HepG2 (cell line): Measurements from ENCODE around the gene ZMYND8. TPM values are rescaled to one million over a fixed set of nuclear protein-coding genes. Genes with fewer than 3 reads are reported as not detected.

Source experiments
- FOXC1 ChIP-seq: sonication (generic); formaldehyde crosslinking; IDR thresholded peaks from 2 replicates; pipeline ENCODE4 v1.8.0; 2022; ENCODE audit warnings: mild to moderate bottlenecking, missing genetic modification reagents, borderline replicate concordance
- HNRNPH1 ChIP-seq: fragments of 200-400 bp; formaldehyde crosslinking; optimal IDR thresholded peaks from 2 replicates; pipeline ENCODE3; 2017; ENCODE audit warnings: mild to moderate bottlenecking, low read depth, low read length
- MAZ ChIP-seq, 2 experiments: sonication (generic) in 1 of 2; formaldehyde crosslinking in 1 of 2; IDR thresholded peaks; 2 replicates each; pipeline versions ENCODE4 v1.5.0 to v1.6.1; 2012 to 2020; ENCODE audit warnings: low read depth in 2 of 2, mild to moderate bottlenecking in 2 of 2, borderline replicate concordance in 1 of 2, improper control_type of control experiment in 1 of 2, low read length in 1 of 2, missing genetic modification reagents in 1 of 2, moderate library complexity in 1 of 2
- MYNN ChIP-seq: sonication (generic); formaldehyde crosslinking; IDR thresholded peaks from 2 replicates; pipeline ENCODE4 v1.4.0; 2020; ENCODE audit warnings: mild to moderate bottlenecking, low read depth, missing genetic modification reagents
- NCOA1 ChIP-seq: sonication (generic); formaldehyde crosslinking; IDR thresholded peaks from 2 replicates; pipeline ENCODE4 v1.9.0; 2021; ENCODE audit warnings: missing genetic modification reagents
- NFYB ChIP-seq: sonication (generic); formaldehyde crosslinking; IDR thresholded peaks from 2 replicates; pipeline ENCODE4 v1.4.0; 2020; ENCODE audit warnings: missing genetic modification reagents
- SAFB2 ChIP-seq: sonication (generic); formaldehyde crosslinking; IDR thresholded peaks from 2 replicates; pipeline ENCODE4 v1.5.1; 2020; ENCODE audit warnings: missing genetic modification reagents, low read depth, mild to moderate bottlenecking, borderline replicate concordance
- TIGD3 ChIP-seq: sonication (generic); formaldehyde crosslinking; IDR thresholded peaks from 2 replicates; pipeline ENCODE4 v1.5.1; 2020; ENCODE audit warnings: mild to moderate bottlenecking, missing genetic modification reagents, borderline replicate concordance
- TSC22D2 ChIP-seq: sonication (generic); formaldehyde crosslinking; IDR thresholded peaks from 2 replicates; pipeline ENCODE4 v1.5.1; 2020; ENCODE audit warnings: missing genetic modification reagents, mild to moderate bottlenecking, borderline replicate concordance
- YEATS2 ChIP-seq: sonication (generic); formaldehyde crosslinking; IDR thresholded peaks from 2 replicates; pipeline ENCODE4 v1.4.0; 2020; ENCODE audit warnings: missing genetic modification reagents, borderline replicate concordance
- ZBTB10 ChIP-seq: sonication (generic); formaldehyde crosslinking; IDR thresholded peaks from 2 replicates; pipeline ENCODE4 v1.4.0; 2020; ENCODE audit warnings: missing genetic modification reagents, borderline replicate concordance
- ZFX ChIP-seq: sonication (generic); formaldehyde crosslinking; IDR thresholded peaks from 2 replicates; pipeline ENCODE4 v1.4.0; 2020; ENCODE audit warnings: mild to moderate bottlenecking, low read depth, missing genetic modification reagents, moderate library complexity
- ZKSCAN1 ChIP-seq: fragments of 150-350 bp; IDR thresholded peaks from 2 replicates; pipeline ENCODE4 v1.6.1; 2014; ENCODE audit warnings: low read length
- ZNF383 ChIP-seq: sonication (generic); formaldehyde crosslinking; IDR thresholded peaks from 2 replicates; pipeline ENCODE4 v1.4.0; 2020; ENCODE audit warnings: missing genetic modification reagents, mild to moderate bottlenecking, borderline replicate concordance
- ZNF644 ChIP-seq: IDR thresholded peaks from 2 replicates; pipeline ENCODE4 v1.6.1; 2016; ENCODE audit warnings: low read depth
- ZNF672 ChIP-seq: sonication (generic); formaldehyde crosslinking; IDR thresholded peaks from 2 replicates; pipeline ENCODE4 v1.8.1; 2022; ENCODE audit warnings: missing genetic modification reagents
- ZSCAN21 ChIP-seq: sonication (generic); formaldehyde crosslinking; IDR thresholded peaks from 2 replicates; pipeline ENCODE4 v1.8.0; 2022; ENCODE audit warnings: mild to moderate bottlenecking, missing genetic modification reagents, moderate library complexity, borderline replicate concordance
- ZSCAN31 ChIP-seq: sonication (generic); formaldehyde crosslinking; IDR thresholded peaks from 2 replicates; pipeline ENCODE4 v1.5.0; 2020; ENCODE audit warnings: low read depth, mild to moderate bottlenecking, missing genetic modification reagents
- polyA plus RNA-seq, 8 experiments: library from polyadenylated mRNA; depleted of rRNA in 3 of 8; stranded (reverse) in 7 of 8; unstranded in 1 of 8; fragments of >200 nt; fragmentation: Illumina TruSeq in 4 of 8; extraction: Trizol in 4 of 8; gene quantifications; 2 replicates each; pipeline versions ENCODE4 v1.2.1 to v1.2.3, GENCODE V29; 2011 to 2016; ENCODE audit warnings: low read depth in 4 of 8, missing spikeins in 1 of 8, mixed read lengths in 1 of 8; ENCODE audit not compliant: insufficient read depth in 1 of 8
- total RNA-seq, 5 experiments: library from RNA; depleted of rRNA; stranded (reverse); fragments of >200 nt; fragmentation: Illumina TruSeq; extraction: Trizol; gene quantifications; 2 replicates each; pipeline ENCODE4 v1.2.3, GENCODE V29; 2016; ENCODE audit warnings: low read depth in 1 of 5
- TF ChIP-seq, protein P1 (sequence below): sonication (generic); formaldehyde crosslinking; IDR thresholded peaks from 2 replicates; pipeline ENCODE4 v1.8.0; 2022; ENCODE audit warnings: mild to moderate bottlenecking, missing genetic modification reagents
- TF ChIP-seq, protein P2 (sequence below): sonication (generic); formaldehyde crosslinking; IDR thresholded peaks from 2 replicates; pipeline ENCODE4 v1.4.0; 2020; ENCODE audit warnings: mild to moderate bottlenecking, missing genetic modification reagents
- TF ChIP-seq, protein P3 (sequence below): sonication (generic); formaldehyde crosslinking; IDR thresholded peaks from 2 replicates; pipeline ENCODE4 v1.4.0; 2020; ENCODE audit warnings: missing genetic modification reagents, mild to moderate bottlenecking, borderline replicate concordance

Gene ZMYND8
- total and polyA plus RNA-seq, 2 of the 13 experiments (the other 11 are each of a cell fraction or from before 2014, with no cell fraction given) = 53.9 to 84.7 TPM

GRCh38 chr20:47353692-47354463 is 2.6 kb downstream of the ZMYND8 start (continued):
- TF ChIP-seq MYNN (CRISPR knock-in tag) (0 out of 2 replicates have a peak, but pooled peaks have one; percentile 10), ZSCAN21 (0 out of 2 replicates have a peak, but pooled peaks have one; percentile 17), YEATS2 (CRISPR knock-in tag) (no peak; the same call in 1 of the 2 replicates), ZFX (no peak), ZNF672 (CRISPR knock-in tag) (no peak), ZNF644 (no peak), ZNF383 (CRISPR knock-in tag) (no peak), SAFB2 (CRISPR knock-in tag) (no peak), MAZ (IDR thresholded peaks at IDR 0.05; ENCODE audit: borderline replicate concordance, low read depth, low read length) (no peak), MAZ (CRISPR knock-in tag; IDR thresholded peaks at IDR 0.05; ENCODE audit: low read depth) (no peak), HNRNPH1 (no peak), NFYB (CRISPR knock-in tag) (peak; percentile 50), ZKSCAN1 (no peak), NCOA1 (CRISPR knock-in tag) (no peak), ZBTB10 (no peak), ZSCAN31 (peak; percentile 43; the same call in 1 of the 2 replicates), FOXC1 (no peak), TIGD3 (no peak), TSC22D2 (CRISPR knock-in tag) (peak; percentile 26; the same call in 1 of the 2 replicates)
- TF ChIP-seq, protein P1, sequence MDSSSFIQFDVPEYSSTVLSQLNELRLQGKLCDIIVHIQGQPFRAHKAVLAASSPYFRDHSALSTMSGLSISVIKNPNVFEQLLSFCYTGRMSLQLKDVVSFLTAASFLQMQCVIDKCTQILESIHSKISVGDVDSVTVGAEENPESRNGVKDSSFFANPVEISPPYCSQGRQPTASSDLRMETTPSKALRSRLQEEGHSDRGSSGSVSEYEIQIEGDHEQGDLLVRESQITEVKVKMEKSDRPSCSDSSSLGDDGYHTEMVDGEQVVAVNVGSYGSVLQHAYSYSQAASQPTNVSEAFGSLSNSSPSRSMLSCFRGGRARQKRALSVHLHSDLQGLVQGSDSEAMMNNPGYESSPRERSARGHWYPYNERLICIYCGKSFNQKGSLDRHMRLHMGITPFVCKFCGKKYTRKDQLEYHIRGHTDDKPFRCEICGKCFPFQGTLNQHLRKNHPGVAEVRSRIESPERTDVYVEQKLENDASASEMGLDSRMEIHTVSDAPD (CRISPR knock-in tag) = no peak
- TF ChIP-seq, protein P2, sequence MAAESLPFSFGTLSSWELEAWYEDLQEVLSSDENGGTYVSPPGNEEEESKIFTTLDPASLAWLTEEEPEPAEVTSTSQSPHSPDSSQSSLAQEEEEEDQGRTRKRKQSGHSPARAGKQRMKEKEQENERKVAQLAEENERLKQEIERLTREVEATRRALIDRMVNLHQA (CRISPR knock-in tag) = no peak
- TF ChIP-seq, protein P3, sequence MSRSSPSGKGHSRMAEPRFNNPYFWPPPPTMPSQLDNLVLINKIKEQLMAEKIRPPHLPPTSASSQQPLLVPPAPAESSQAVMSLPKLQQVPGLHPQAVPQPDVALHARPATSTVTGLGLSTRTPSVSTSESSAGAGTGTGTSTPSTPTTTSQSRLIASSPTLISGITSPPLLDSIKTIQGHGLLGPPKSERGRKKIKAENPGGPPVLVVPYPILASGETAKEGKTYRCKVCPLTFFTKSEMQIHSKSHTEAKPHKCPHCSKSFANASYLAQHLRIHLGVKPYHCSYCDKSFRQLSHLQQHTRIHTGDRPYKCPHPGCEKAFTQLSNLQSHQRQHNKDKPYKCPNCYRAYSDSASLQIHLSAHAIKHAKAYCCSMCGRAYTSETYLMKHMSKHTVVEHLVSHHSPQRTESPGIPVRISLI (CRISPR knock-in tag) = no peak
